ENCODE measurements around the gene KCNIP3.

Gene KCNIP3

DNA sequence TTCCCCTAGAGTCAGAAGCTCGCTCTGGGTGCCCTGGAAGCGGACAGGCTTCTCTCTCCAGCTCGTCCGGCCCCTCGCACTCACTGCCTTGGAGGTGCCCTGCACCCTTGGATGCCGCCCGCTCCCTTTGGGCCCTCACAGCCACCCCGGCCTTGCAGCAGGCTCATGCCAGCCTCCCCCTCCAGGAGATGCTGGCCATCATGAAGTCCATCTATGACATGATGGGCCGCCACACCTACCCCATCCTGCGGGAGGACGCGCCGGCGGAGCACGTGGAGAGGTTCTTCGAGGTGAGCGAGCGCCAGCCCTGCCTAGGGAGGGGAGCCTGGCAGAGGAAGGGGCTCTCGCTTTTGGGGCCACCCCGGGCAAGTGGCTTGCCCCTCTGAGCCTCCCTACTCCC lies 85.0 kb downstream of the KCNIP3 start:
- Histone ChIP-seq H3K9me3 (ENCODE audit: control insufficient read depth, insufficient read depth, low read length) (no peaks in the 10 kb centered on the region), H3K36me3 (ENCODE audit: control insufficient read depth, insufficient read depth, low read length) (no peaks in the 10 kb centered on the region), H3K27me3 (ENCODE audit: control insufficient read depth, insufficient read depth, low read length) (no peaks in the 10 kb centered on the region), H3K9ac (ENCODE audit: low read depth, low read length) (no peak overlapping the region), H3K4me3 (ENCODE audit: low read depth, low read length) (no peak overlapping the region), H3K4me1 (ENCODE audit: control insufficient read depth, insufficient read depth, low read length) (peaks cover 3% of the 10 kb centered on the region)

DNA sequence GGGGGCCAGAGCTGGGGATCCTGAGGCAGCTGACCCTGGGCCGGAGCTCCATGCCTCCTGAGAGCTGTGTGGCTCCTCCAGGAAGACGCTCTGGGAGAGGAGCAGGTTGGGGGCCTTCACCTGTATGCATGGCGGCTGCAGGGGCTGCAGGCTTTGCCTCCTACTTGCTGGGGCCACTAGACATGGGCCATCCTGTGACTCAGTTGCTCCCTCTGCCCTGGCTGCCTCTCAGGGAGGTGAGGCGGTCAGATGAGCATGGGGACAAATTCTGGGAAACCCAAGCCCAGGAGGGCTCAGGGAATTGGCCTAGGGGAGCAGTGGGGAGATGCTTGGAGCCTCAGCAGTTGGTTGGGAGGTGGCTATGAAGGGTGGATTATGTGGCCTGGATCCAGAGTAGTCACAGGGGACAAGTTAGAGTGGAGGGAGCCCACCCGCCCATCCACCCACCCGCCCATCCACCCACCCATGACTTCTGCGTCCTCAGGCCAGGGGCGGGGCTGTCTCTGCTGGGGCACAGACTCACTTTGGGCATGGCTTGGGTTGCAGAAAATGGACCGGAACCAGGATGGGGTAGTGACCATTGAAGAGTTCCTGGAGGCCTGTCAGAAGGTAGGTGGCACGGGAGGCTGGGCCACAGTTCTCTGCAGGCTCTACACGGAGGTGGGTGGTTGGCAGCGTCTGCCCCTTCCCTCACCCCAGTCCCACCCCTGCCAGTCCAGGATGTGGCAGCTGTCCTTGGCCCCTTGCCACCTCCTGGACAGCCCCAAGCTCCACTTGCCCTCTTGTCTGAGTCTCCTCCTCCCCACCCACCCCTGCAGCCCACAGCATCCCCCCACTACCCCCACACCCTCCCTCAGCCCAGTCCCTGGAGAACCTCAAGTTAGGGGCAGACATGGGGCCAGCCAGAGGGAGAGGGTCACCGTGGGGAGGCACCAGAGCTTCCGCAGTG lies 85.8 kb downstream of the KCNIP3 start:
- Histone ChIP-seq H3K27me3 (ENCODE audit: control insufficient read depth, insufficient read depth, low read length) (peaks cover 2% of the 10 kb centered on the region), H3K4me1 (ENCODE audit: control insufficient read depth, insufficient read depth, low read length) (peaks cover 3% of the 10 kb centered on the region), H3K9ac (ENCODE audit: low read depth, low read length) (no peak overlapping the region), H3K9me3 (ENCODE audit: control insufficient read depth, insufficient read depth, low read length) (no peaks in the 10 kb centered on the region), H3K4me3 (ENCODE audit: low read depth, low read length) (no peak overlapping the region), H3K36me3 (ENCODE audit: control insufficient read depth, insufficient read depth, low read length) (no peaks in the 10 kb centered on the region)

DNA sequence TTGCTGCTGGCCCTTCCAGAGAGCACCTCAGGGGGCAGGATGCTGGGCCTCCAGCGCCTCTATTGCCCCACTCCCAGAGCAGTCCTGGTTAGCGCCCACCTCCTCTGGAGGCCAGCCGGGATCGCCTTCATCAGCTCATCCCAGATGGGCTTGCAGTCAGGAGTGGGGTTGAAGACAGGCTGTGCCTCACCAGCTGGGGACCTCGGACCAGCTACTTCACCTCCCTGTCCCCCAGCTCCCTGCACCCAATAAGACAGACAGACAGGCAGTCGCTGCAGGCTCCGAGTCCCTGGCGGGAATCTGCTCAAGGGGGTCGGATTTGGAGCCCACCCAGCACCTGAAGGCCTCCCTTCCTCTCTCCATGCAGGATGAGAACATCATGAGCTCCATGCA lies 86.5 kb downstream of the KCNIP3 start:
- Histone ChIP-seq H3K9me3 (ENCODE audit: control insufficient read depth, insufficient read depth, low read length) (no peaks in the 10 kb centered on the region), H3K36me3 (ENCODE audit: control insufficient read depth, insufficient read depth, low read length) (no peaks in the 10 kb centered on the region), H3K9ac (ENCODE audit: low read depth, low read length) (no peak overlapping the region), H3K27me3 (ENCODE audit: control insufficient read depth, insufficient read depth, low read length) (peaks cover 6% of the 10 kb centered on the region), H3K4me1 (ENCODE audit: control insufficient read depth, insufficient read depth, low read length) (peaks cover 3% of the 10 kb centered on the region), H3K4me3 (ENCODE audit: low read depth, low read length) (no peak overlapping the region)

DNA sequence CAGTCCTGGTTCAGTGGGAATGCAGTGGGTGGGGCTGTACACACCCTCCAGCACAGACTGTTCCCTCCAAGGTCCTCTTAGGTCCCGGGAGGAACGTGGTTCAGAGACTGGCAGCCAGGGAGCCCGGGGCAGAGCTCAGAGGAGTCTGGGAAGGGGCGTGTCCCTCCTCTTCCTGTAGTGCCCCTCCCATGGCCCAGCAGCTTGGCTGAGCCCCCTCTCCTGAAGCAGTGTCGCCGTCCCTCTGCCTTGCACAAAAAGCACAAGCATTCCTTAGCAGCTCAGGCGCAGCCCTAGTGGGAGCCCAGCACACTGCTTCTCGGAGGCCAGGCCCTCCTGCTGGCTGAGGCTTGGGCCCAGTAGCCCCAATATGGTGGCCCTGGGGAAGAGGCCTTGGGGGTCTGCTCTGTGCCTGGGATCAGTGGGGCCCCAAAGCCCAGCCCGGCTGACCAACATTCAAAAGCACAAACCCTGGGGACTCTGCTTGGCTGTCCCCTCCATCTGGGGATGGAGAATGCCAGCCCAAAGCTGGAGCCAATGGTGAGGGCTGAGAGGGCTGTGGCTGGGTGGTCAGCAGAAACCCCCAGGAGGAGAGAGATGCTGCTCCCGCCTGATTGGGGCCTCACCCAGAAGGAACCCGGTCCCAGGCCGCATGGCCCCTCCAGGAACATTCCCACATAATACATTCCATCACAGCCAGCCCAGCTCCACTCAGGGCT lies 87.9 kb downstream of the KCNIP3 start:
- H3K9ac ChIP-seq (ENCODE audit: low read depth, low read length) = no peak overlapping the region
- no peak overlapping the region for H3K4me3 ChIP-seq (ENCODE audit: low read depth, low read length)
- no peaks in the 10 kb centered on the region for H3K4me1 ChIP-seq (ENCODE audit: control insufficient read depth, insufficient read depth, low read length)
- peaks cover 13% of the 10 kb centered on the region for H3K27me3 ChIP-seq (ENCODE audit: control insufficient read depth, insufficient read depth, low read length)
- H3K9me3 ChIP-seq (ENCODE audit: control insufficient read depth, insufficient read depth, low read length) = no peaks in the 10 kb centered on the region
- peaks cover 2% of the 10 kb centered on the region for H3K36me3 ChIP-seq (ENCODE audit: control insufficient read depth, insufficient read depth, low read length)

DNA sequence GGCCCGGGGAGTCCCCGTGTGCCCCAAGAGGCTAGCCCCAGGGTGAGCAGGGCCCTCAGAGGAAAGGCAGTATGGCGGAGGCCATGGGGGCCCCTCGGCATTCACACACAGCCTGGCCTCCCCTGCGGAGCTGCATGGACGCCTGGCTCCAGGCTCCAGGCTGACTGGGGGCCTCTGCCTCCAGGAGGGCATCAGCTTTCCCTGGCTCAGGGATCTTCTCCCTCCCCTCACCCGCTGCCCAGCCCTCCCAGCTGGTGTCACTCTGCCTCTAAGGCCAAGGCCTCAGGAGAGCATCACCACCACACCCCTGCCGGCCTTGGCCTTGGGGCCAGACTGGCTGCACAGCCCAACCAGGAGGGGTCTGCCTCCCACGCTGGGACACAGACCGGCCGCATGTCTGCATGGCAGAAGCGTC lies 88.4 kb downstream of the KCNIP3 start:
- no peak overlapping the region for H3K4me3 ChIP-seq (ENCODE audit: low read depth, low read length)
- no peak overlapping the region for H3K9ac ChIP-seq (ENCODE audit: low read depth, low read length)
- H3K36me3 ChIP-seq (ENCODE audit: control insufficient read depth, insufficient read depth, low read length) = peaks cover 2% of the 10 kb centered on the region
- peaks cover 16% of the 10 kb centered on the region for H3K27me3 ChIP-seq (ENCODE audit: control insufficient read depth, insufficient read depth, low read length)
- no peaks in the 10 kb centered on the region for H3K4me1 ChIP-seq (ENCODE audit: control insufficient read depth, insufficient read depth, low read length)
- H3K9me3 ChIP-seq (ENCODE audit: control insufficient read depth, insufficient read depth, low read length) = no peaks in the 10 kb centered on the region

DNA sequence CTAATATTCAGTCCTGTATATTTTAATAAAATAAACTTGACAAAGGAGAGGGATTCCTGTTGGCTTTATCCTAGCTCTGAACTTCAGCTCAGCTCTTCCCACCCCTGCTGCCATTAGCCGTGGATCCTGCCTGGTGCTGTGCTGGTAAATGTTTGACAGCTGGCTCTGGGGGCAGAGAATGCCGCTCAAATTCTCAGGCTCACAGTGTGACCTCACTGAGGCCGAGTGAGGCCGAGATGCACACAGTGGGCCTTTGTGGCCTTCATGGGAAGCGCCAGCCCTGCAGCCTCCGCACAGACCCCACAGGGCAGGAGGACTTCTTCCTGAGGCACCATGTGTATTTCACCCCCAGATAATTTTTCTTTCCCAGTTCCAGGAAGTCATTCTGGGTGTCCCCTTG lies 88.9 kb downstream of the KCNIP3 start:
- peaks cover 16% of the 10 kb centered on the region for H3K27me3 ChIP-seq (ENCODE audit: control insufficient read depth, insufficient read depth, low read length)
- no peak overlapping the region for H3K9ac ChIP-seq (ENCODE audit: low read depth, low read length)
- H3K4me3 ChIP-seq (ENCODE audit: low read depth, low read length) = no peak overlapping the region
- no peaks in the 10 kb centered on the region for H3K4me1 ChIP-seq (ENCODE audit: control insufficient read depth, insufficient read depth, low read length)
- peaks cover 2% of the 10 kb centered on the region for H3K36me3 ChIP-seq (ENCODE audit: control insufficient read depth, insufficient read depth, low read length)
- no peaks in the 10 kb centered on the region for H3K9me3 ChIP-seq (ENCODE audit: control insufficient read depth, insufficient read depth, low read length)

DNA sequence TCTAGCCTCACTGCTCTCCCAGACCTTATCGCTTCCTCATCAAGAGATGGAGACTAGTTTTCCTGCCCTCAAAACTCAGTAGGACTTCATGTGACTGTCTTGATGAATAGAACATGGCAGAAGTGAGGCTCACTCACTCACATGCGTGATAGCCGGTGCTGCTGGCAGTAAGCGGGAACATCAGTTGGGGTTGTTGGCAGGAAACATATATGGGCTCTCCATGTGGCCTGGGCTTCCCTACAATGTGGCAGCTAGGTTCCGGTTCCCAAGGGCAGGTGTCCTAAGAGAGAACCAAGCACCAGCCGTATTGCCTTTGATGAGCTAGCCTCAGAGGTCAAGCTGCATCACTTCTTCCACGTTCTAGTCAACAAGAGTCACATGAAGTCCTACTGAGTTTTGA lies 90.2 kb downstream of the KCNIP3 start:
- no peak overlapping the region for H3K9ac ChIP-seq (ENCODE audit: low read depth, low read length)
- H3K27me3 ChIP-seq (ENCODE audit: control insufficient read depth, insufficient read depth, low read length) = peaks cover 16% of the 10 kb centered on the region
- H3K4me1 ChIP-seq (ENCODE audit: control insufficient read depth, insufficient read depth, low read length) = no peaks in the 10 kb centered on the region
- peaks cover 2% of the 10 kb centered on the region for H3K36me3 ChIP-seq (ENCODE audit: control insufficient read depth, insufficient read depth, low read length)
- no peak overlapping the region for H3K4me3 ChIP-seq (ENCODE audit: low read depth, low read length)
- H3K9me3 ChIP-seq (ENCODE audit: control insufficient read depth, insufficient read depth, low read length) = no peaks in the 10 kb centered on the region

DNA sequence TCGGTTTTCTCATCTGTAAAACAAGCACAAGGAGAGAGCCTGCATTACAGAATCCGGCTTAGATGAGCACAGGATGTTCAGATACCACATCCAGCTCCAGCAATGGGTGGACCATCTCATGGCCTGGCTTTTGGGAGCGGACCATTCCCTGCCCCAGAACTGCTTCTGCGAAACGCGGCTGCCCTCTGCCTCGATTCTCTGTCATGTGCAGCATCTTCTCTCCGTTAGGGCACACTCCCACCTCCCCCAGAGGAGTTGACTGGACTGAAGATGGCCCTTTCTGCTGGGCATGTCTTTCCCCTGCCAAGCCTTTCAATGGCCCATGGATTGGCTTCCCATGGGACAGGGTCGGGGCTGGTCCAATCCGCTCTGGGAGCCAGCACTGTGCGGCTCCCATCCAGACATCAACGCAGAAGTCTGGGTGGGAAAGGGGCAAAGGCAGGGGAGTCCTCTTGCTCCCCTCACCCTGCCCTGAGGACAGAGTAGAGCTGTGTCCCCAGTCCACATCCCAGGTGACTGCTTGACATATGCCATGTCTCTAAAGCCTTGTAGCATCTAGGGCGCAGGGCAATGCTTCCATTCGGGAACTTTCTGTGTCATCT lies 91.0 kb downstream of the KCNIP3 start:
- Histone ChIP-seq H3K9ac (ENCODE audit: low read depth, low read length) (no peak overlapping the region), H3K9me3 (ENCODE audit: control insufficient read depth, insufficient read depth, low read length) (no peaks in the 10 kb centered on the region), H3K4me3 (ENCODE audit: low read depth, low read length) (no peak overlapping the region), H3K4me1 (ENCODE audit: control insufficient read depth, insufficient read depth, low read length) (no peaks in the 10 kb centered on the region), H3K36me3 (ENCODE audit: control insufficient read depth, insufficient read depth, low read length) (peaks cover 2% of the 10 kb centered on the region), H3K27me3 (ENCODE audit: control insufficient read depth, insufficient read depth, low read length) (peaks cover 16% of the 10 kb centered on the region)

DNA sequence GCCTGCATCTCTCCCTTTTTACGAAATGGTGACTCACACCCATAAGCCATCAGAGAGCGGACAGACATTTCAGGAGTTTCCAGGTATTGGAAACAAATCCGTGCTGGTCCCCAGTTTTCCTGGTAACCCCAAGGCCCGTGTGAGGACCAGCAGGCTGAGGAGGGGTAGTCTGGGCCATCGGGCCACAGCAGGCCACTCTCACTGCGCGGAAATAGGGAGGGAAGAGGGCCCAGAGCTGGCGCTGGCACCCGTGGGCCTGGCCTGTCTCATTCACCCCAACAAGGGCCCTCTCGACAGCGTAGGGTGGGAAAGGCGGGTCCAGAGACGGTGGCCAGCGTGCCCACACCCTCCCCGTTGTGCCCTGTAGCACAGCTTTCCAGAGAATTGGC lies 91.7 kb downstream of the KCNIP3 start:
- Histone ChIP-seq H3K4me3 (ENCODE audit: low read depth, low read length) (no peak overlapping the region), H3K27me3 (ENCODE audit: control insufficient read depth, insufficient read depth, low read length) (peaks cover 16% of the 10 kb centered on the region), H3K4me1 (ENCODE audit: control insufficient read depth, insufficient read depth, low read length) (no peaks in the 10 kb centered on the region), H3K9ac (ENCODE audit: low read depth, low read length) (no peak overlapping the region), H3K36me3 (ENCODE audit: control insufficient read depth, insufficient read depth, low read length) (peaks cover 2% of the 10 kb centered on the region), H3K9me3 (ENCODE audit: control insufficient read depth, insufficient read depth, low read length) (no peaks in the 10 kb centered on the region)

DNA sequence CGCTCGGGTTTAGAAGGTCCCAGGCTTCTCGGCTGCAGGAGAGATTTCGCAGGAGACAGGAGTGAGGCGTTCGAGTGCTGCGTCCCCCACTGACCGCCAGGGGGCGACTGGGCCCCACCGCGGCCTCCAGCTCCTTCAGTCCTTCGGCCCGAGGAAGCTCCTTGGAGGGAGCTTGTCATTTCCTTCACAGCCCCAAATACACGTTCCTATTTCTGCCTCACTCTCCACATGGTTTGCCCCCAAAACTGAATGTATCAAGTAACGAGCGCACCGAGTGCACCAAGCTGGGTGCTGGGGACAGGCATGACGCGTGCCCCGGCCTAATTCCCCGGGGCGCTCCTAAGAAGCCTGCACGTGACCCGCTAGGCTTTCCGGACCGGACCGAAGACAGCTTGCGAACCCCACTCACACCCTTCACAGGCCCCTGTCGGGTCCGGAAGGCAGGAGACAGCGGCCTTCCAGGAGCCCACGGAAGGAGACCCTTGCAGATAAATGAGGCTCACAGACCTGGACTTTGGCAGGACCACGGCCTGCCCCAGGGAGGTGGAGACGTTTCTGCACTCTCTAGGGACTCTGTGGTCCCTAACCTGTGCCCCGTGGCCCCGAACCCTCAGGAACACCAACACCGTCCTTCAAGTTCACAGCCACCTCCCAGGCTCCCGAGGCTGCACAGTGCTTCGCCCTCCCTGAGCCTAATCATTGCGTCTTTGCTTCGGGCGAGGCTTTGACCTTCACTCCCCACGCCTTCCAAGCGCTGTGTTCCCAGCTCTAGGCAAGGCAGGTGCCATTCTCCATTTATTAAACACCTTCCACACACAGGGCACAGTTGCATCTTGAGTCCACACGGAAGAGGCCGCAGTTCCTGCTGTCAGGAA lies 92.3 kb downstream of the KCNIP3 start:
- no peak overlapping the region for H3K9ac ChIP-seq (ENCODE audit: low read depth, low read length)
- H3K27me3 ChIP-seq (ENCODE audit: control insufficient read depth, insufficient read depth, low read length) = peaks cover 16% of the 10 kb centered on the region
- no peaks in the 10 kb centered on the region for H3K9me3 ChIP-seq (ENCODE audit: control insufficient read depth, insufficient read depth, low read length)
- peaks cover 2% of the 10 kb centered on the region for H3K36me3 ChIP-seq (ENCODE audit: control insufficient read depth, insufficient read depth, low read length)
- H3K4me3 ChIP-seq (ENCODE audit: low read depth, low read length) = no peak overlapping the region
- no peaks in the 10 kb centered on the region for H3K4me1 ChIP-seq (ENCODE audit: control insufficient read depth, insufficient read depth, low read length)

DNA sequence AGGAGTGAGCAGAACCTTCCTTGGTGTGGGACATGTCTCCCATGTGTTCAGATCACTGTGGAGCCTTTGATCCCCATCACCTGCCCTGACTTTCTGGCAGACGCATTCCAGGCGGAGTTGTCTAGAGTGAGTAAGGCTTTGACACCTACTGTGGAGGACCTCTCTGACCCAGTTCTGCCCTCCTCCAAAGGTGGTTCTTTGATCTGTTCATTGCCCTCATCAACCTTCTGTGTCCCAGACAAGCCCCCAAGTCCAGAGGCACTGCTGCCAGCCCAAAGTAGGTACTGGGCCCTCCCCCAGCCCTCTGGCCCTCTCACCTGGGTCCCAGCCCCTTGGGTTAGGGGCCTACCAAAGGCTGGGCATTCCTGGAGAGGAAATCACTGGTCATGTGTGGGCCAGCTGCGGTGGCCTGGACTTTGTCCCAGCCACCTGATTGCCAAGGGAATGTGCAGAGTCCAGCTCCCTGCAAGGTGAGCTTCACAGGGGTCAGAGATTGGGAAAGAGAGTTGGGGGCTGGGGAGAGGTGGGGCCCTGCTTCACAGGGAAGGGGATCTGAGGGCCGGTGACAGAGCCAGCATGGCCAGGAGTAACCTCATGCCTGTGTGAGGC lies 93.2 kb downstream of the KCNIP3 start:
- Histone ChIP-seq H3K9me3 (ENCODE audit: control insufficient read depth, insufficient read depth, low read length) (no peaks in the 10 kb centered on the region), H3K4me1 (ENCODE audit: control insufficient read depth, insufficient read depth, low read length) (no peaks in the 10 kb centered on the region), H3K4me3 (ENCODE audit: low read depth, low read length) (no peak overlapping the region), H3K9ac (ENCODE audit: low read depth, low read length) (no peak overlapping the region), H3K27me3 (ENCODE audit: control insufficient read depth, insufficient read depth, low read length) (peaks cover 16% of the 10 kb centered on the region), H3K36me3 (ENCODE audit: control insufficient read depth, insufficient read depth, low read length) (peaks cover 2% of the 10 kb centered on the region)

All from iPS-15b (cell line).